ENCODE results near the gene NEIL3. TPM values are rescaled to one million over a fixed set of nuclear protein-coding genes. Genes with fewer than 3 reads are reported as not detected.

NEIL3 gene
- total RNA-seq, 4 donors from 2014 or later = 1.1 to 3.1 (median 2.1) TPM

DNA sequence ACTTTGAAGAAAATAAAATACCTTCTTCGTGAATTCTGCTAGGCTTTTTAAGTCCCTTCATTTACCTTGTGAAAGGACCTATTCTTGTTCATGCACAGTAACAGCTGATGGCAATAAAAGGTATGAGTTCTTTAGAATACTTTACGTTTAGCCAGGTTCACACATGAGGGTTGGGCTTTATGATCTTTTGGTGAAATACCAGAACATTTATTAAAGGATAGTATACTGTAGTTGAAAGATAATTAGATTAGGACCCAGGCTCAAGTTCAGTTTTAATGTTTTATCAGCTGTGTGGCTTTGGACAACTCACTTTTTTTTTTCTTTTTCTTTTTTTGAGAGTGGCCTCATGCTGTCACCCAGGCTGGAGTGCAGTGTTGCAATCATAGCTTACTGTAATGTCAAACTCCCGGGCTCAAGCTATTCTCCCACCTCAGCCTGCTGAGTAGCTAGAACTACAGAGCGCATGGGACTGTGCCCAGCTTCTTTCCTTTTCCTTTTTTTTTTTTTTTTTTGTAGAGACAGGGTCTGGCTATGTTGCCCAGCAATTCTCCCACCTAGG, 28.2 kb upstream of the NEIL3 start:
- H3K27ac ChIP-seq = no peak overlapping the region
- H3K36me3 ChIP-seq = no peaks in the 10 kb centered on the region
- H3K9me3 ChIP-seq = peaks cover 3% of the 10 kb centered on the region
- H3K4me1 ChIP-seq = no peaks in the 10 kb centered on the region
- H3K27me3 ChIP-seq = no peaks in the 10 kb centered on the region
- TF ChIP-seq POLR2A (IDR thresholded peaks at IDR 0.05) (no peak), POLR2AphosphoS5 (IDR thresholded peaks at IDR 0.05) (no peak), EP300 (IDR thresholded peaks at IDR 0.05) (no peak)
- TF ChIP-seq, protein P1, sequence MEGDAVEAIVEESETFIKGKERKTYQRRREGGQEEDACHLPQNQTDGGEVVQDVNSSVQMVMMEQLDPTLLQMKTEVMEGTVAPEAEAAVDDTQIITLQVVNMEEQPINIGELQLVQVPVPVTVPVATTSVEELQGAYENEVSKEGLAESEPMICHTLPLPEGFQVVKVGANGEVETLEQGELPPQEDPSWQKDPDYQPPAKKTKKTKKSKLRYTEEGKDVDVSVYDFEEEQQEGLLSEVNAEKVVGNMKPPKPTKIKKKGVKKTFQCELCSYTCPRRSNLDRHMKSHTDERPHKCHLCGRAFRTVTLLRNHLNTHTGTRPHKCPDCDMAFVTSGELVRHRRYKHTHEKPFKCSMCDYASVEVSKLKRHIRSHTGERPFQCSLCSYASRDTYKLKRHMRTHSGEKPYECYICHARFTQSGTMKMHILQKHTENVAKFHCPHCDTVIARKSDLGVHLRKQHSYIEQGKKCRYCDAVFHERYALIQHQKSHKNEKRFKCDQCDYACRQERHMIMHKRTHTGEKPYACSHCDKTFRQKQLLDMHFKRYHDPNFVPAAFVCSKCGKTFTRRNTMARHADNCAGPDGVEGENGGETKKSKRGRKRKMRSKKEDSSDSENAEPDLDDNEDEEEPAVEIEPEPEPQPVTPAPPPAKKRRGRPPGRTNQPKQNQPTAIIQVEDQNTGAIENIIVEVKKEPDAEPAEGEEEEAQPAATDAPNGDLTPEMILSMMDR (IDR thresholded peaks at IDR 0.05) = no peak
- no peak overlapping the region for H3K4me3 ChIP-seq
- WGBS = 75% methylated on average over 4 of the region's 4 CpGs
- no peak for DNase-seq (ENCODE audit: low spot score in 2 of 2)

DNA sequence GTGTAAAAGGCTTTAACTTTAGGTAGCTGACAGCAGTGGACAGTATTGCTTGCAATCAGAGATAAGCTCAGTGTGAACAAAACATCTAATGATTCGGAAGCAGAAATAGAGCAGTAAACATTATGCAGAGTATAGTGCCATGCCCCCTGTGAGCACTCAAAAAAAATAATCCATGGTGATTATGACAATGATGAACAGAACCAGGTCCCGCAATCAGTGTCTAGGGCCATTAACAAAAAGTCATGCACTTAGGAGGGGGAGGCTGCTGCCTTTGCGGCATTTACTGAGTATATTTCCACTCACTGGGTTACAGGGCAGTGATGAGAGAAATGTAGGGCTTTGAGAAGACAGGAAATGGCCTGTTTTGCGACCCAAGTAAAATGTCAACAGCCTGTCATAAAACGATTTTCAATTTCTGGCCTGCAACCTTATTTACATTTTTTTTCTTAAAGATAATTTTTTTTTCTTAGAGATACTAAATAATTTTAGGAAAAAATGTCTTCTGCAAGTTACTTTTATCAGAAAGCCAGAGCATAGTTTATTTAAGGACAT, 27.3 kb upstream of the NEIL3 start:
- TF ChIP-seq EP300 (IDR thresholded peaks at IDR 0.05) (no peak), POLR2A (IDR thresholded peaks at IDR 0.05) (no peak), POLR2AphosphoS5 (IDR thresholded peaks at IDR 0.05) (no peak)
- TF ChIP-seq, protein P1 (IDR thresholded peaks at IDR 0.05) = no peak
- no peak for DNase-seq (ENCODE audit: low spot score in 2 of 2)
- Histone ChIP-seq H3K4me1 (no peaks in the 10 kb centered on the region), H3K27ac (no peak overlapping the region), H3K9me3 (peaks cover 3% of the 10 kb centered on the region), H3K4me3 (no peak overlapping the region), H3K36me3 (no peaks in the 10 kb centered on the region), H3K27me3 (no peaks in the 10 kb centered on the region)
- 51% methylated on average over 5 of the region's 5 CpGs for WGBS

- no peak overlapping the region for H3K27ac ChIP-seq
- H3K4me1 ChIP-seq = no peaks in the 10 kb centered on the region
- 69% methylated on average over 2 of the region's 2 CpGs for WGBS
- H3K4me3 ChIP-seq = no peak overlapping the region
- TF ChIP-seq, protein P1 (IDR thresholded peaks at IDR 0.05) = no peak
- TF ChIP-seq POLR2A (IDR thresholded peaks at IDR 0.05) (no peak), POLR2AphosphoS5 (IDR thresholded peaks at IDR 0.05) (no peak)
- DNase-seq (ENCODE audit: low spot score in 2 of 2) = no peak
- H3K36me3 ChIP-seq = no peaks in the 10 kb centered on the region
- no peaks in the 10 kb centered on the region for H3K9me3 ChIP-seq
- H3K27me3 ChIP-seq = no peaks in the 10 kb centered on the region
These were observed 26.5 kb upstream of the NEIL3 start for GRCh38 chr4:177283167-177283566.

DNA sequence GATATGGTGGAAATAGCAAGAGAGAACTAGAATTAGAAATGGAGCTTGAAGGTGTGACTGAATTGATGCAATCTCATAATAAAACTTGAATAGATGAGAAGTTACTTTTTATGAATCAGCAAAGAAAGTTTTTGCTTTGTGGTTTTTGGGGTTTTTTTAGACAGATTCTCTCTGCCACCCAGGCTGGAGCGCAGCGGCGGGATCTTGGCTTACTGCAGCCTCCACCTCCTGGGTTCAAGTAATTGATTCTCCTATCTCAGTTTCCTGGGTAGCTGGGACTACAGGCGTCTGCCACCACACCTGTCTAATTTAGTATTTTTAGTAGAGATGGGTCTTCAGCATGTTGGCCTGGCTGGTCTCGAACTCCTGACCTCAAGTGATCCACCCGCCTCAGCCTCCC, 23.7 kb upstream of the NEIL3 start:
- Histone ChIP-seq H3K36me3 (no peaks in the 10 kb centered on the region), H3K4me1 (no peaks in the 10 kb centered on the region), H3K27ac (no peak overlapping the region), H3K4me3 (no peak overlapping the region), H3K27me3 (no peaks in the 10 kb centered on the region), H3K9me3 (no peaks in the 10 kb centered on the region)
- TF ChIP-seq, protein P1 (IDR thresholded peaks at IDR 0.05) = no peak
- TF ChIP-seq POLR2A (IDR thresholded peaks at IDR 0.05) = no peak
- no peak for TF ChIP-seq EP300 (IDR thresholded peaks at IDR 0.05)
- no peak for TF ChIP-seq POLR2AphosphoS5 (IDR thresholded peaks at IDR 0.05)
- WGBS = 95% methylated on average over 6 of the region's 6 CpGs
- DNase-seq (ENCODE audit: low spot score in 2 of 2) = no peak

DNA sequence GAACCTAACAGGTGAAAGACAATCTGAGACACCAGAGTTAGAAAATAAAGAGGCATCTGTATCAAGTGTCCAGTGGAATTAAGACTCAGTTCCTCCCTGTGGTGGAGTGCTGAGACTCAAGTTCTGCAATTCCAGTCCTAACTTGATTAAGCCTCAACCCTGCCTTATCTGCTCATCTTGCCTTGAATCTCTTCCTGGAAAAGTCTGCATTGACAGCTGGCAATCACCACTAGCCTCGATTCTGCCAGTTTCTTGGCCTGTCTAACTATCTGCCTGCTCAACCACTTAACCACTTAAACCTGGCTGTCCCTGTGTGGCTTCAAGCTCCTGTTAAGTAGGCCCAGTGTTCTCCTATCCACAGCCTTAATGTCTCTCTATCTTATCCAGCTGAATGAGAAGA, 22.4 kb upstream of the NEIL3 start:
- 13% methylated on average over 1 of the region's 1 CpG for WGBS
- peaks cover 6% of the 10 kb centered on the region for H3K4me1 ChIP-seq
- no peak overlapping the region for H3K27ac ChIP-seq
- no peak for DNase-seq (ENCODE audit: low spot score in 2 of 2)
- no peaks in the 10 kb centered on the region for H3K27me3 ChIP-seq
- H3K9me3 ChIP-seq = no peaks in the 10 kb centered on the region
- no peak for TF ChIP-seq EP300 (IDR thresholded peaks at IDR 0.05)
- TF ChIP-seq, protein P1 (IDR thresholded peaks at IDR 0.05) = no peak
- no peak for TF ChIP-seq POLR2A (IDR thresholded peaks at IDR 0.05)
- no peak for TF ChIP-seq POLR2AphosphoS5 (IDR thresholded peaks at IDR 0.05)
- H3K36me3 ChIP-seq = no peaks in the 10 kb centered on the region
- no peak overlapping the region for H3K4me3 ChIP-seq

Measured in suprapubic skin (tissue), 4 donors.